T-helper 9 cell (primary cell): Measurements from ENCODE around the gene FNDC1.

Experiments used
- DNase-seq: peaks from one replicate; pipeline ENCODE4 v3.0.0-alpha.2; 2020

FNDC1 gene

GRCh38 chr6:159311618-159312017, 142.4 kb downstream of the FNDC1 start:
- no peak for DNase-seq

GRCh38 chr6:159312206-159312605, 143.0 kb downstream of the FNDC1 start:
- no peak for DNase-seq

DNA sequence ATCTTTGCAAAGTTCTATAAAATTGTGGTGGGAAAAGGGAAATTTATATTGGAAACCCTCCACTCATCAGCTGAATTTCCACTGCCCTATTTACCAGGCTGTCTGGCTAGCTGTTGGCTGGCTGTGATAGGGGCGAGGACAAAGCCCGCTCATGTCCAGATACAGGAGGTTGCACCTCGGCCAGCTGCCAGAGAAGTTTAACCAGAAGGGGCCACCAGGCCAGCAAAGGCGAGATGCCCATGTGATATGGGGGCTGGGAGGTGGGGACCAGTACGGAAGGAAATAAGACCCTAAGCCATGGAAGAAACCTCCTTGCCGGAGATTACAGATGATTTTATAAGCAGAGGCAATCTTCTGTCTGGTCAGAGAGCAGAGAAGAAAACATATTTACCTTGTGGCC, 143.8 kb downstream of the FNDC1 start:
- DNase-seq, result no peak

GRCh38 chr6:159315562-159315961, 146.4 kb downstream of the FNDC1 start:
- DNase-seq, result no peak

GRCh38 chr6:159317430-159317829, 148.2 kb downstream of the FNDC1 start:
- no peak for DNase-seq

DNA sequence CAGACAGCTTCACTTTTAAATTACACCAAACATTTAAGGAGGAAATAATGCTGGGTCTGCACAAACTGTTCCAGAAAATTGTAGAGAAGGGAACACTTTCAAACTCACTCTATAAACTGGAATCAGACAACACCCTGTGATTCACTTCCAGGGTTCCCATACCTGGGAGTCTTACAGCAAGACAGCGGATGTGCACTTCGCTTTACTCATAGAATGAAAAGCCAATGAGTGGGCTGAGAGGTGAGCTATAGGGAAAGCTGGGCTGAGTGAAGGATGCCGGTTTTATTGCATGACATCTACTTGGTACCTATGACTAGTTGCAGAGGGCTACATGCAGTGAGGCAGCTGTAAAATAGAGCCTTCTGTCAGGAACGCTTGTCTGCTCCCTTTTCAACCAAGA, 152.1 kb downstream of the FNDC1 start:
- no peak for DNase-seq
